ENCODE measurements around the gene STPG3.

GRCh38 chr9:137221095-137221505 lies 30.0 kb upstream of the STPG3 start:
- TF ChIP-seq EP300 (IDR thresholded peaks at IDR 0.05), result no peak
- no peak for TF ChIP-seq CTCF (IDR thresholded peaks at IDR 0.05)
